Right ventricle myocardium superior (tissue), 1 donor: ENCODE data around the gene ACACA. TPM values are rescaled to one million over a fixed set of nuclear protein-coding genes. Genes with fewer than 3 reads are reported as not detected.

Experiments used
- ATAC-seq: fragments of 200-7000 bp; cut with Tn5 transposase; one replicate; pipeline ENCODE4 v1.9.1; 2020; ENCODE audit warnings: mild to moderate bottlenecking; ENCODE audit not compliant: poor library complexity
- DNase-seq: peaks from one replicate; pipeline ENCODE4 v3.0.0-alpha.2; 2020
- intact Hi-C: fragments of 100-400 bp; cut with DNase I; formaldehyde crosslinking; loops from one replicate; pipeline ENCODE4 v1.11.2; 2022
- total RNA-seq: library from RNA; stranded (reverse); fragmentation: NEBNext Ultra II Directional; extraction: Animal tissue kit (Norgen Biotek cat#: 25700); gene quantifications from one replicate; pipeline ENCODE4 v1.2.1, GENCODE V29; 2021
- donor health status: DM: no; HTN: yes; CAD: no; lungs with severe emphysema.

The ACACA gene
- total RNA-seq, 1 donor from 2014 or later: 15.4 TPM

- DNase-seq: no peak
- intact Hi-C loops: loop anchor here (5.0 kb wide), 1 partner anchor 417 kb away; no protein-coding TSS in a partner anchor
- ATAC-seq: no peak
Measured at GRCh38 chr17:37048811-37049210, 357.8 kb downstream of the ACACA start.

DNA sequence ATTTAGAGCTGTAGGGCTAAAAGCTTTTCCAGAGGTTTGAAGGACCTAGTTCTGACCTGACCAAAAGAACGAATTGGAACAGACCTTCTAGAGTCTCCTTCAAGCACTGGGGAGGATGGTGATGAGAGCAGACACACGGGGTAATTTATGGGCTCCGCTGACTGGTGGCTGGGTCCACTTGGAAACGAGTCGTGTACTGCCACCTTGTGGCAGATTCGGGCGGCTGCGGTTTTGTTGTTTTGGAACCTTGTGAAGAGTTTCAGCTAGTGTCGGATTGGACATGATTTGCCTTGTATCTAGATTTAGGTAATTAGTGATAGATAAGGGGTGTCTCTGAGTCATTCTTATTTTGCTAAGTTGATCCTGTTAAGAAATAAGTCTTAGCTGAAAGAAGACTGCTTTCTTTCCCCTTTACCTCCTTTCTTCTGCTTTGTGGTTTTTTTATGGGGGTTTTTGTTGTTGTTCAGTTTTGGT lies 359.0 kb downstream of the ACACA start:
- intact Hi-C loops: loop anchor here (5.0 kb wide), 1 partner anchor 415 kb away; no protein-coding TSS in a partner anchor
- DNase-seq (peak; percentile 84), ATAC-seq (peak; percentile 86)

DNA sequence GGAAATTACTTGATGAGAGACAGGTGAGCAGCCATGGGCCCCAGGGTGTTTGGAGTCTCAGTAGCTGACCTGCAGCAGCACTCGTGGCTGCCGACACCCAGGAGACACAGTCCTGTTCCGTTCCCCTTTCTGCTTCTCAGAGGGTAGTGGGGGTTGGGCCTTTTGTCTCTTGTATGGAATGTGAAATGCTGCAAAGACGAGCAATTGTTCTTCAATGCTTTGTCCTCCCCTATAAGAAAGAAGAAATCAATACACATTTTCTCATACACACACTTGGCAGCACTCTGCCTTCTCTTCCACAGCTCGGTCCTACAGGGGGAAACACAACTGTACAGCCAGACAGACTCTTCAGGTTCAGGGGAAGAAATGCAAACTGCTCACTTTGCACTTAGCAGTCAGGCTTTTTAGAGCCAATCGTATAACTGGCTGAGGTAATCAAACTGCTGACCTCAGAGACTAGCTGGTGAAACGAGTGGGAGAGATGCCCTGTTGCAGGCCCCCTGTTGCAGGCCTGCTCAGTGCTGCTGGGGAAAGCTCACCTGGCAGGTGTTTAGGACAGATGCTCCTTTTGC lies 361.2 kb downstream of the ACACA start:
- ATAC-seq: no peak
- DNase-seq: no peak
- intact Hi-C loops: loop anchor here (5.0 kb wide), 1 partner anchor 413 kb away; no protein-coding TSS in a partner anchor

DNA sequence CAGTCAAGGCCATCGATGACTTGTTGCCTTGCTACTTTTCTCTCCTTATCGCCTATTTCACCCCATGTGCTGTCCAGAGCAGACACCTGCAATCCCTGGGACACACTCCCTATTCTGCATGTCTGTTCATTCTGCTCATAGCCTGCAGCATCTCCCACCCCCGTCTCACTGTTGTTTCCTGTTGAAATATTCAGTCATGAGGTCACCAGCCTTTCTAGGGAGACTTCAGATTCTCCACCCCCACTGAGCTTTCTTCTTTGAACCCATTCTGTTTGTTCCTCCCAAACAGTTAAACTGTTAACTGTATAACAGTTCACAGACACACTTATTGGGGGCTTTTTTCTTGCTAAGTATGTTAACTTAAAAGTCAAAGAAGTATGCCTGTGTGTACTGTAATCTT lies 363.4 kb downstream of the ACACA start:
- ATAC-seq: no peak
- DNase-seq: no peak
- intact Hi-C loops: no loop called here

GRCh38 chr17:37041932-37042331 lies 364.7 kb downstream of the ACACA start:
- ATAC-seq: no peak
- no peak for DNase-seq
- intact Hi-C loops: no loop called here

DNA sequence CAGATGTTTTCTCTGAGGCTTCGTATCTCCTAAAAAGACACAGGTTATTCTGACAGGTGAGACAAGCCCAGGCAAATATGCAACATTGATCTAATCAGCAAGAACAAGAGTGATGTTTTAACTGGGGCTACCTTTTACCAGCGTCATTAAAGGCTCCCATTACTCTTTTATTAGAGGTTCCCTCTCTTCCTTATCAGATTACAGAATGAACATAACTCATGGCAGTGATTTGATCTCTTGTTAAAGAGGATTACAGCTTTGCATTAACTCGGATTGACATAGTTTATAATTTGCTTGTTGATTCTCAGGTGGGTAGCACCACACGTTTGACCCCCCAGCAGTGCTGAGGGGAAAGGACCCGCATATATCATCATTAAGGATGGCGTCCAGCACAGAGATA lies 367.4 kb downstream of the ACACA start:
- DNase-seq (no peak), ATAC-seq (no peak)
- intact Hi-C loops: no loop called here

GRCh38 chr17:37037590-37038155 lies 369.0 kb downstream of the ACACA start:
- DNase-seq (no peak), ATAC-seq (no peak)
- intact Hi-C loops: no loop called here

Other genes starting within 250 kb of the ACACA start
- not detected for gene C17orf78, start 30.9 kb downstream of the ACACA start, total RNA-seq
- gene TADA2A, start 50 bp upstream of the ACACA start, total RNA-seq: 12.4 TPM
- gene DUSP14, start 83.1 kb upstream of the ACACA start, total RNA-seq: 19.6 TPM
- gene SYNRG, start 202.6 kb upstream of the ACACA start, total RNA-seq: 32.6 TPM
- gene DDX52, start 236.6 kb upstream of the ACACA start, total RNA-seq: 13.6 TPM